Sigmoid colon (tissue), 4 donors: Measurements from ENCODE around the gene RASA2.

Source experiments
- EP300 ChIP-seq, 4 donors: sonication (generic); formaldehyde crosslinking; IDR thresholded peaks; one replicate each; pipeline ENCODE4 v1.6.1; 2017; ENCODE audit warnings: antibody characterized with exemption in 4 of 4
- POLR2A ChIP-seq, 2 donors: fragments of 450-650 bp; IDR thresholded peaks; one replicate each; pipeline ENCODE4 v1.6.1; 2016; ENCODE audit warnings: antibody characterized with exemption in 2 of 2, mild to moderate bottlenecking in 2 of 2, moderate library complexity in 2 of 2
- POLR2AphosphoS5 ChIP-seq, 4 donors: sonication (generic); formaldehyde crosslinking; IDR thresholded peaks; one replicate each; pipeline ENCODE4 v1.6.1; 2017; ENCODE audit warnings: antibody characterized with exemption in 4 of 4
- TF ChIP-seq, protein P1 (sequence below), 4 experiments: fragments of 450-650 bp in 3 of 4; fragments of 200-600 bp in 1 of 4; IDR thresholded peaks; one replicate each; pipeline ENCODE4 v1.5.1; 2016 to 2019; ENCODE audit warnings: antibody characterized with exemption in 4 of 4, mild to moderate bottlenecking in 3 of 4, moderate library complexity in 2 of 4

DNA sequence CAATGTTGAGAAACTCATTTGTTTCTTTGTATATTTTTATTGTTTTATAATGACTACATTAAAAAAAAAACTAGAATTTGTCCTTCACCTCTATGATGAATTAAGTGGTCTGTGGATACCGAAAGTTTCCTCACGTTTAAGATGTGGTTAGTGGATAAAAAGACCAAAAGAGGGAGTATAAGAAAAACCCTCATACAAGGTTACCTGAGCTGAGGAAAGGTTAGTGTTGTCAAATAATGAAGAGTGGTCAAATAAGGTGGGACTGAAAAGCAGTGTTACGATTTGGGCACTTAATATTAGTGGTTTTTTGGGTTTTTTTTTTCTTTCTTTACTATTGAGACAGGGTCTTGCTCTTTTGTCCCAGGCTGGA, 21.2 kb downstream of the RASA2 start:
- TF ChIP-seq, protein P1, sequence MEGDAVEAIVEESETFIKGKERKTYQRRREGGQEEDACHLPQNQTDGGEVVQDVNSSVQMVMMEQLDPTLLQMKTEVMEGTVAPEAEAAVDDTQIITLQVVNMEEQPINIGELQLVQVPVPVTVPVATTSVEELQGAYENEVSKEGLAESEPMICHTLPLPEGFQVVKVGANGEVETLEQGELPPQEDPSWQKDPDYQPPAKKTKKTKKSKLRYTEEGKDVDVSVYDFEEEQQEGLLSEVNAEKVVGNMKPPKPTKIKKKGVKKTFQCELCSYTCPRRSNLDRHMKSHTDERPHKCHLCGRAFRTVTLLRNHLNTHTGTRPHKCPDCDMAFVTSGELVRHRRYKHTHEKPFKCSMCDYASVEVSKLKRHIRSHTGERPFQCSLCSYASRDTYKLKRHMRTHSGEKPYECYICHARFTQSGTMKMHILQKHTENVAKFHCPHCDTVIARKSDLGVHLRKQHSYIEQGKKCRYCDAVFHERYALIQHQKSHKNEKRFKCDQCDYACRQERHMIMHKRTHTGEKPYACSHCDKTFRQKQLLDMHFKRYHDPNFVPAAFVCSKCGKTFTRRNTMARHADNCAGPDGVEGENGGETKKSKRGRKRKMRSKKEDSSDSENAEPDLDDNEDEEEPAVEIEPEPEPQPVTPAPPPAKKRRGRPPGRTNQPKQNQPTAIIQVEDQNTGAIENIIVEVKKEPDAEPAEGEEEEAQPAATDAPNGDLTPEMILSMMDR (IDR thresholded peaks at IDR 0.05), result no peak
- TF ChIP-seq POLR2A (IDR thresholded peaks at IDR 0.05) (no peak), POLR2AphosphoS5 (IDR thresholded peaks at IDR 0.05) (no peak), EP300 (IDR thresholded peaks at IDR 0.05) (no peak)
